ENCODE data around the gene RAB24. TPM values are rescaled to one million over a fixed set of nuclear protein-coding genes. Genes with fewer than 3 reads are reported as not detected.

The RAB24 gene
- total RNA-seq = 26.7 TPM

DNA sequence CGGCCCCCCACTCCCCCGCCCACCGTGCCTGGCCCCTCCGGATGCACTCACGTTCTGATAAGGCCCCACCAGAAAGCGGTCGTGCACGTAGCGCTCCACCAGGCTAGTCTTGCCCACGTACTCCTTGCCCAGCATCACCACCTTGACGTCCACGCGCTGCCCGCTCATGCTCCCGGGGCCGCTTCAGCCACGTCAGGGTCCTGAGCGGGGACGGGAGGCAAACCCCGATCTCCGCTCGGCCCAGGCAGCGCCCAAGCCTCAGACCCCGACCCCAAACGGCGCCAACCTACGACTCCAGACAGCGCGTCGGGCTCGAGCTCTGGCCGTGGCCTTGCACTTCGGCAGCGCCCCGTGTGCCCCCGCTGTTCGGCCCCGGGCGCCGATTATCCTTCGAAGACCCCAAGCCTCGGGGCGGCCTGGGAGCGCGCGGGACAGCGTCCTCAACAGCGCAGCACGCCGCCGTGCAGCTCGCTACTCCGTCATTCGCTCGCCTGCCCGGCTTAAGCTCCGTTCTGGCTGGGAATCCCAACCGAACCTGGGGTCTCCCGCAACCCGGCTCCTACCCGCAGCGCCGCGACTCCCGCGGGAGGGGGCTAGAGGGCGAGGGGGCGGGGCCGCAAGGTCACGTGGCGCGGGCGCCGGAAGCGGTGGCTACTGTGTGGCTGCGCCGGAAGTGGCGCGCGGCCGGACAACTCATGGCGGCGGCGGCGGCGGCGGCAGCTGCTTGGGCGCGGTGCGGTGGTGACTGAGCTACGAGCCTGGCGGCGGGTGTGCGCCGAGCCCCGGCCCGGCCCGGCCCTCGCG, at the start of gene RAB24, which contains the start of gene PRELID1:
Gene RAB24, minus strand, starts transcription at position 599 of the 804 bp plus-strand sequence. Its CDS starts 431 bp downstream, at position 168.
Gene PRELID1, plus strand, starts transcription at position 679 of the 804 bp plus-strand sequence. CDS start 187 bp downstream, outside the sequence.

DNA sequence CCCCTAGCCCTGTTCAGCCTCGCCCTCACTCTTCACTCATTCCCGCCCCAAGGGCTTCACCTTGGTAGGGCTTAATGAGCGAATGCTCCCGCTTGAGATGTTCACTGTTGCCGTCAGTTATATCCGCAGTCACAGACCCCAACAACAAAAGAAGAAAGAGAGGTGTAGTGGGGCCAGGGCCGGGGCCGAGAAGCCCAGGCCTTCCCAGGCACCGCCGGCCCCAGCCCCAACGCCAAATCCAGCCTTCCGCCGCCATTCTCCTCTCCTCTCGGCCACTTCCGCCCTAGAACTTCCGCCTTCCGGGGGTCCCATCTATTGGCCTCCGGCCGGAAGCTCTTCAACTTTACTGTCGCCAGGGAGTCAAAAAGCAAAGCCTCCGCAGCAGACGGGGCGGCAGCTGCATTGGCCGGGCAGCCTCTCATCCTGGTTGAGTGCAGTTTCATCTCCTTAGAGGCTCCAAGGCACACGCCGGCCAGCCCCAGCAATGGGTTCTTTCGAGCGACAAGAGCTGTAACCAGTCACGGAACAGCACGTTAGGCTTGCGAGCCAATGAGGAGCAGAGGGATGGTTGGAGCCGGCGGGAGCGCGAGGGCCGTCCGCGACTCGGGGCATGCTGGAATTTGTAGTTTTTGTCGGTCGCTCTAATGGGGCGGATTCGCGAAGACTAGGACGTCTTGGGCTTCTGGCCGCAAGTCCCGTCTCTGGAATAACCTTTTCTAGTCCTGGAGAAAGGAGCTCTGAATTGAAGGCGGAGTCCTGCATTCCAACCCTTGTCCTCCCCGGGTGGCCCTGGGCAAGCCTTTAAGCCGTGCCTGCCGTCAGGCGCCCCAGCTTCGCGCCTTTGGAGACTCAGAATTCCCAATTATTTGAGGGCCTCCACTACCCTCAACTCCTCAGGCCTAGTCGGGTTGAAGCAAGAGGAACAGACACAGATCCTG, 48.1 kb upstream of the RAB24 start, which contains the start of gene LMAN2:
Gene LMAN2, minus strand, starts transcription at position 277 of the 938 bp plus-strand sequence. Its CDS starts 21 bp downstream, at position 256.

DNA sequence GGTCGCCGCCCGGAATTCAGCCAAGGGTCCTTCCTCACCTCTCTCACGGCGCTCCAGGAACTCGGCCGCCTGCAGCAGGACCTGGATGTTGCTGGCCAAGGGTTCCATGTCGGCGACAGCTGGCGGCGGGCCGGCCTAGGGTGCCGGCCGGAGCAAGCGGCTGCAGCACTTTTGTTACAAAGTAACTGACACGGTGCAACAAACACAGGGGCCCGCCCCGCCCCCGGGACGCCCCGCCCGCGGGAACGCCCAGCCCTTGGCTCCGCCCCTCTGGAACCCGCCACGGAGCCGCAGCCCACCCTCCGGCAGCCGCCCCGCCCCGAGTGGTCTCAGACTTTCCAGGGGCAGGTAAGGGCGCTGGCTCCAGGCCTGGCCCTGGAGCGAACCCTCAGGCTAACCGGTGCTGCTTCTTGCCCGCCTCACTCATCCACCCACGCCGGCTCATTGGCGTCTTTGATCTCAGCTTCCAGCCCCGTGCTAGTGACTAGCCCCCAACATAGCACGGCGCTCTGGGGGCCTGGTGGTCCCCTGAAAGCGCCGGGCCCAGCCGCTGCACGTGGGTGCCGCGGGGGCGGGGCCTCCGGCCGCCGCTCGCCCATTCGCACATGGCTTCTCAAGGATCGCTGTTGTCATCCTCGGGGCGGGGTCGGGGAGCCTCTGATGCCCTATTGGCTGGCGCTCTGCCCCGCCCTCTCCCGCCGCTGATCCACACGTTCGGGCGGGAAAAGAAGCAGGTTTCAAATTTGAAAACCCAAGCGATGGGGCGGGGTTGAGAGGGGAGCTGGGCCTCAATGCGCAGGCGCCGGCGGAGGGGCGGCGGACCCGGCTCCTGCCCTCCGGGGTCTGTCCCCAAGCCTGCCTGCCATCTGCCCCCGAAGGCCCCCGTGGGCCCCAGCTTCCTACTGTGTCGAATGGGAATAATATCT, 8.5 kb upstream of the RAB24 start, which contains the start of gene MXD3:
Gene MXD3, minus strand, starts transcription at position 176 of the 926 bp plus-strand sequence. Its CDS starts 68 bp downstream, at position 108.

Other genes starting within 250 kb of the RAB24 start
- 57.7 TPM for gene FGFR4, start 216.8 kb downstream of the RAB24 start, total RNA-seq
- 83.3 TPM for gene NSD1, start 169.9 kb downstream of the RAB24 start, total RNA-seq
- gene PRELID1, start 80 bp upstream of the RAB24 start, total RNA-seq = 56.8 TPM
- gene MXD3, start 8.2 kb upstream of the RAB24 start, total RNA-seq = 32.5 TPM
- gene LMAN2, start 47.9 kb upstream of the RAB24 start, total RNA-seq = 213 TPM
- gene RGS14, start 54.2 kb upstream of the RAB24 start, total RNA-seq = 21.0 TPM
- 166 TPM for gene SLC34A1, start 80.7 kb upstream of the RAB24 start, total RNA-seq
- gene PFN3, start 96.9 kb upstream of the RAB24 start, total RNA-seq = not detected
- 0.29 TPM for gene F12, start 105.8 kb upstream of the RAB24 start, total RNA-seq
- 23.1 TPM for gene GRK6, start 123.0 kb upstream of the RAB24 start, total RNA-seq
- 2.4 TPM for gene PRR7, start 143.1 kb upstream of the RAB24 start, total RNA-seq
- 113 TPM for gene DBN1, start 169.9 kb upstream of the RAB24 start, total RNA-seq
- 184 TPM for gene PDLIM7, start 193.9 kb upstream of the RAB24 start, total RNA-seq
- gene DOK3, start 206.1 kb upstream of the RAB24 start, total RNA-seq = 11.3 TPM
- 80.6 TPM for gene DDX41, start 213.2 kb upstream of the RAB24 start, total RNA-seq

Measured in metanephros (tissue), 1 donor.